GM19099 (cell line): ENCODE results near the gene OR6C68.

Experiments
- POLR2A ChIP-seq: IDR thresholded peaks from 3 replicates; pipeline ENCODE4 v1.6.1; 2011; ENCODE audit warnings: low read depth; ENCODE audit not compliant: insufficient read length; ENCODE audit errors: extremely low read depth

OR6C68 gene

GRCh38 chr12:55492078-55492477, at the start of gene OR6C68:
TSS of gene OR6C68 (plus strand) at chr12:55492378. CDS start at chr12:55492378, 0 bp downstream.
- no peak for TF ChIP-seq POLR2A

- TF ChIP-seq POLR2A = no peak
Measured at GRCh38 chr12:55443776-55444175, 48.4 kb upstream of the OR6C68 start, which contains the start of gene OR6C2. TSS of gene OR6C2 (plus strand) at chr12:55444076. CDS start at chr12:55452214, 8,138 bp downstream.

GRCh38 chr12:55445357-55445756, 46.8 kb upstream of the OR6C68 start:
- no peak for TF ChIP-seq POLR2A

- TF ChIP-seq POLR2A = no peak
Measured at GRCh38 chr12:55446326-55446725, 45.9 kb upstream of the OR6C68 start.

- no peak for TF ChIP-seq POLR2A
Measured at GRCh38 chr12:55448825-55449224, 43.4 kb upstream of the OR6C68 start.

- TF ChIP-seq POLR2A = no peak
Measured at GRCh38 chr12:55467836-55468235, 24.3 kb upstream of the OR6C68 start.

GRCh38 chr12:55469291-55469690, 22.9 kb upstream of the OR6C68 start:
- no peak for TF ChIP-seq POLR2A

GRCh38 chr12:55470088-55470829, 21.9 kb upstream of the OR6C68 start, which contains the start of gene OR6C70:
TSS of gene OR6C70 (minus strand) at chr12:55470138. CDS start at chr12:55470138, 0 bp downstream.
- no peak for TF ChIP-seq POLR2A

- no peak for TF ChIP-seq POLR2A
Measured at GRCh38 chr12:55472264-55472663, 19.9 kb upstream of the OR6C68 start.

- no peak for TF ChIP-seq POLR2A
Measured at GRCh38 chr12:55495490-55495889, 3.3 kb downstream of the OR6C68 start.

GRCh38 chr12:55499231-55499630, 7.1 kb downstream of the OR6C68 start:
- TF ChIP-seq POLR2A = no peak

- no peak for TF ChIP-seq POLR2A
Measured at GRCh38 chr12:55499810-55500252, 7.7 kb downstream of the OR6C68 start.

GRCh38 chr12:55501601-55502000, 9.4 kb downstream of the OR6C68 start:
- no peak for TF ChIP-seq POLR2A

- TF ChIP-seq POLR2A = no peak
Measured at GRCh38 chr12:55515696-55516095, 23.5 kb downstream of the OR6C68 start.

- TF ChIP-seq POLR2A = no peak
Measured at GRCh38 chr12:55516391-55516790, 24.2 kb downstream of the OR6C68 start.
